ENCODE measurements around the gene XYLT1.

XYLT1 gene

DNA sequence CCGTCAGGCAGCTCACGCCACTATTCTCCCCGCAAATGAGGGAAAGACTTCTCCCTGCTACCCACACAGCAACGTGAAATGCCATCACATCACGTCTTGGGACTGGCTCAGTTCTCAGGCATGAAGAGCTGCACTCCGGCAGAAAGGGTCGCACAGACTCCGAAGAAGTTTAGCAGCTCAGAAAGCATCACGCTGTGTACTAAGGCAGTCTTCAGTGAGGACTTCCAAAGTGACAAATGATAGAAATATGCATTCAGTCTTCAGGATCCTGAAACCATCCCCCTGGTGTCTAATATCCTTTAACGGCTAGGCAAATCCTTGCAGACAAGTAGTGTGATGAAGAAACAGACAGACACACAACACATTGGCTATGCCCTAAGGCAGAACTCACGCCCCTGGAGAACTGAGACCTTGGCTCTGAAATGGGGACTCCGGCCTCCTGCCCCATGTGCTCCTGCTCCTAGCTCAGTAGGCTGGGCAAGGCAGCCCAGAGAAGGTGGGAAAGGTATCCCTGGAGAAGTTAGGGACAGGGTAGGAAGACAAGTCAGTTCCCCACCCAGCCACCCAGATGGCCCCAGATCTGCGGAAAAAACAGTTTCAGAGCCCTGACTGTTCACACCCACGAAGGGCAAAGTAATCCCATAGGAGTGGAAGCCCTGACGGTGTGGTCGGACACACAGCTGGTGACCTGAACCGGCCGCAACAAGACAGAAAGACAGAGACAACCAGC is 1.6 kb downstream of the XYLT1 start:
- H3K4me3 ChIP-seq (ENCODE audit: low read length), result peak overlapping the region; percentile 91
- H3K9ac ChIP-seq (ENCODE audit: low read length), result peak overlapping the region; percentile 44
- no peaks in the 10 kb centered on the region for H3K79me2 ChIP-seq (ENCODE audit: low read length)
- H3K9me3 ChIP-seq (ENCODE audit: insufficient read depth, low read length), result no peaks in the 10 kb centered on the region
- peaks cover 21% of the 10 kb centered on the region; the same call in 1 of the 2 replicates for H4K20me1 ChIP-seq (ENCODE audit: insufficient read depth, low read length)
- TF ChIP-seq, protein P1, sequence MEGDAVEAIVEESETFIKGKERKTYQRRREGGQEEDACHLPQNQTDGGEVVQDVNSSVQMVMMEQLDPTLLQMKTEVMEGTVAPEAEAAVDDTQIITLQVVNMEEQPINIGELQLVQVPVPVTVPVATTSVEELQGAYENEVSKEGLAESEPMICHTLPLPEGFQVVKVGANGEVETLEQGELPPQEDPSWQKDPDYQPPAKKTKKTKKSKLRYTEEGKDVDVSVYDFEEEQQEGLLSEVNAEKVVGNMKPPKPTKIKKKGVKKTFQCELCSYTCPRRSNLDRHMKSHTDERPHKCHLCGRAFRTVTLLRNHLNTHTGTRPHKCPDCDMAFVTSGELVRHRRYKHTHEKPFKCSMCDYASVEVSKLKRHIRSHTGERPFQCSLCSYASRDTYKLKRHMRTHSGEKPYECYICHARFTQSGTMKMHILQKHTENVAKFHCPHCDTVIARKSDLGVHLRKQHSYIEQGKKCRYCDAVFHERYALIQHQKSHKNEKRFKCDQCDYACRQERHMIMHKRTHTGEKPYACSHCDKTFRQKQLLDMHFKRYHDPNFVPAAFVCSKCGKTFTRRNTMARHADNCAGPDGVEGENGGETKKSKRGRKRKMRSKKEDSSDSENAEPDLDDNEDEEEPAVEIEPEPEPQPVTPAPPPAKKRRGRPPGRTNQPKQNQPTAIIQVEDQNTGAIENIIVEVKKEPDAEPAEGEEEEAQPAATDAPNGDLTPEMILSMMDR (IDR thresholded peaks at IDR 0.05; ENCODE audit: low read depth, low read length), result no peak
- no peak for TF ChIP-seq EZH2phosphoT487 (IDR thresholded peaks at IDR 0.05; ENCODE audit: low read depth)
- H3K27me3 ChIP-seq (ENCODE audit: low read depth, low read length), result peaks cover 29% of the 10 kb centered on the region
- peak overlapping the region; percentile 72 for H3K4me2 ChIP-seq (ENCODE audit: low read length)
- H3K36me3 ChIP-seq (replicated peaks; ENCODE audit: low read depth, low read length), result no peaks in the 10 kb centered on the region
- H2AFZ ChIP-seq (ENCODE audit: low read depth, low read length), result no peak overlapping the region
- H3K4me1 ChIP-seq (ENCODE audit: low read length), result peaks cover 15% of the 10 kb centered on the region
- H3K27ac ChIP-seq (ENCODE audit: low read length), result no peak overlapping the region

GRCh38 chr16:17468611-17469010 is 2.1 kb downstream of the XYLT1 start:
- no peak for TF ChIP-seq EZH2phosphoT487 (IDR thresholded peaks at IDR 0.05; ENCODE audit: low read depth)
- TF ChIP-seq, protein P1 (IDR thresholded peaks at IDR 0.05; ENCODE audit: low read depth, low read length), result no peak
- 0 out of 2 replicates have a peak overlapping the region, but pooled peaks have one; percentile 72 for H3K4me2 ChIP-seq (ENCODE audit: low read length)
- H3K4me3 ChIP-seq (ENCODE audit: low read length), result no peak overlapping the region
- peaks cover 13% of the 10 kb centered on the region for H3K4me1 ChIP-seq (ENCODE audit: low read length)
- no peaks in the 10 kb centered on the region for H3K79me2 ChIP-seq (ENCODE audit: low read length)
- peaks cover 23% of the 10 kb centered on the region for H3K27me3 ChIP-seq (ENCODE audit: low read depth, low read length)
- H3K36me3 ChIP-seq (replicated peaks; ENCODE audit: low read depth, low read length), result no peaks in the 10 kb centered on the region
- no peaks in the 10 kb centered on the region for H3K9me3 ChIP-seq (ENCODE audit: insufficient read depth, low read length)
- no peak overlapping the region for H3K27ac ChIP-seq (ENCODE audit: low read length)
- no peak overlapping the region for H3K9ac ChIP-seq (ENCODE audit: low read length)
- H2AFZ ChIP-seq (ENCODE audit: low read depth, low read length), result no peak overlapping the region
- H4K20me1 ChIP-seq (ENCODE audit: insufficient read depth, low read length), result peaks cover 21% of the 10 kb centered on the region; the same call in 1 of the 2 replicates

DNA sequence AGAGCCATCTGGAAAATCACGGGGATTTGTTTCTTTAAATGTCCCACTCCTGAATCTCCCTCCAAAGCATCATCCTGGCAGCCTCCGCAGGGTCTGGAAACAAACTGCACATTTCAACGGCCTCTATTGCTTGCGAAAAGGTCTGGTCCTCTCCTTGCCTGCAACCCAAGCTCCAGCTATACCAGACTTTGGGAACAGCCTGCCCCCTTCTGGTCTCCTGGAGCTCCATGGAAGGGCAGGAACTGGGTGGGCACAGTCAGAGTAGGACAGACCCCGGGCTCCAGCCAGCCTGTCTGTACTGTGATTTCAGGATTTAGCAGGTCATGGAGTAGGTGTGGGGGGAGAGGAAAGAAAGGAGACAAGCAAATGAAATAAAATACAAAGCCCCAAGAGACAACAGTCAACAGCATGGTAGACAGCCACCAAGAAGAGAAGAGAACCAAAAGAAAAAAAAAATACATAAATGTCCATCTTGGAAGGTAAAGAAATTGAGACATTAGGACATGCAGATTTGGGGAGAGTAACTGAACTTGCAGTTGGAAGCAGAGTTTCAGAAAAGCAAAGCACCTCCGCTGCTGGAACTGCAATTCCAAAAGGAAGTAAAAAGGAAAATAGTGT is 2.7 kb downstream of the XYLT1 start:
- Histone ChIP-seq H3K4me1 (ENCODE audit: low read length) (peaks cover 19% of the 10 kb centered on the region), H3K9ac (ENCODE audit: low read length) (no peak overlapping the region), H3K4me3 (ENCODE audit: low read length) (no peak overlapping the region), H3K36me3 (replicated peaks; ENCODE audit: low read depth, low read length) (no peaks in the 10 kb centered on the region), H3K4me2 (ENCODE audit: low read length) (no peak overlapping the region), H4K20me1 (ENCODE audit: insufficient read depth, low read length) (peaks cover 21% of the 10 kb centered on the region; the same call in 1 of the 2 replicates), H3K27ac (ENCODE audit: low read length) (no peak overlapping the region), H3K79me2 (ENCODE audit: low read length) (no peaks in the 10 kb centered on the region), H2AFZ (ENCODE audit: low read depth, low read length) (no peak overlapping the region), H3K9me3 (ENCODE audit: insufficient read depth, low read length) (no peaks in the 10 kb centered on the region), H3K27me3 (ENCODE audit: low read depth, low read length) (peaks cover 21% of the 10 kb centered on the region)
- TF ChIP-seq, protein P1 (IDR thresholded peaks at IDR 0.05; ENCODE audit: low read depth, low read length), result peak; percentile 80
- no peak for TF ChIP-seq EZH2phosphoT487 (IDR thresholded peaks at IDR 0.05; ENCODE audit: low read depth)

DNA sequence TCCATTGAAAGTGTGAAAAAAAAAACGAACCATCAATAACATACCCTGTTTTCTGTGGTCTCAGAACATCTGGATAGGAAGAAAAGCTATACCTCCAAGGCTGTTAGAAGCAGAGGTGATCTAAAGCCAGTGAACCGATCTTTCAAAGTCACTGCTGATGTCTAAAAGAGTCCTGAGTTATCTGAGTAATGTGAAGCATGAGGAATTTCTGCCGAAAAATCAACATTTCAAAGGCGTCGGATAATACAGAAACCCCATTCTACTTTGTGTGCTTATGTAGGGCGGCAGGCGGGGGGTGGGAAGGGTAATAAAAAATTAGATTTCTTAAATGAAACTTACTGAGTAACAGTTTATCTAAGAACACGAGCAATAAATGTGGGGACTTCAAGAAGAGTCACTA is 3.9 kb downstream of the XYLT1 start:
- Histone ChIP-seq H3K27ac (ENCODE audit: low read length) (no peak overlapping the region), H3K79me2 (ENCODE audit: low read length) (no peaks in the 10 kb centered on the region), H2AFZ (ENCODE audit: low read depth, low read length) (no peak overlapping the region), H4K20me1 (ENCODE audit: insufficient read depth, low read length) (peaks cover 21% of the 10 kb centered on the region; the same call in 1 of the 2 replicates), H3K9me3 (ENCODE audit: insufficient read depth, low read length) (peaks cover 8% of the 10 kb centered on the region; the same call in 1 of the 2 replicates), H3K4me2 (ENCODE audit: low read length) (no peak overlapping the region), H3K4me3 (ENCODE audit: low read length) (no peak overlapping the region), H3K36me3 (replicated peaks; ENCODE audit: low read depth, low read length) (no peaks in the 10 kb centered on the region), H3K27me3 (ENCODE audit: low read depth, low read length) (peaks cover 21% of the 10 kb centered on the region), H3K4me1 (ENCODE audit: low read length) (peaks cover 30% of the 10 kb centered on the region), H3K9ac (ENCODE audit: low read length) (no peak overlapping the region)
- TF ChIP-seq, protein P1 (IDR thresholded peaks at IDR 0.05; ENCODE audit: low read depth, low read length), result no peak
- TF ChIP-seq EZH2phosphoT487 (IDR thresholded peaks at IDR 0.05; ENCODE audit: low read depth), result no peak

Measured in OCI-LY3 (cell line).